HepG2 (cell line): Measurements from ENCODE around the gene VPS4A. TPM values are rescaled to one million over a fixed set of nuclear protein-coding genes. Genes with fewer than 3 reads are reported as not detected.

Source experiments
- ATAC-seq: fragments of 200-7000 bp; cut with Tn5 transposase; 3 replicates; pipeline ENCODE4 v1.9.1; 2020; ENCODE audit warnings: mild to moderate bottlenecking, moderate library complexity
- BruUV-seq: library from RNA; stranded (reverse); fragments of 400-500 nt; replicated peaks from 2 replicates; lab custom pipeline; 2021; lab: Mats Ljungman, UMichigan
- CTCF ChIA-PET: fragments of 300-600 bp; formaldehyde crosslinking; extraction: SDS; loops from one replicate; lab custom pipeline; 2021; ENCODE audit warnings: low total read pairs, inconsistent platforms, low intra/inter-chr PET ratio; lab: Yijun Ruan, JAX
- POLR2A ChIA-PET: fragments of 350-600 bp; sonication (Branson Sonifier 250); formaldehyde crosslinking; loops from one replicate; lab custom pipeline; 2020; ENCODE audit warnings: antibody characterized with exemption, inconsistent platforms; lab: Yijun Ruan, JAX
- DNase-seq: peaks from one replicate; pipeline ENCODE4 v3.0.0-alpha.2; 2015; ENCODE audit warnings: low spot score
- FAIRE-seq: peaks from 3 replicates; lab custom pipeline; 2011; peaks lifted over from hg19 to GRCh38; lab: Jason Lieb, UNC
- H2AFZ ChIP-seq: one replicate; pipeline ENCODE4 v1.6.1; 2011; ENCODE audit warnings: low read length, inconsistent platforms
- H3K27ac ChIP-seq: fragments of 300-600 bp; 3 replicates; pipeline ENCODE4 v1.8.0; 2011; ENCODE audit warnings: mixed run types, mild to moderate bottlenecking, mixed read lengths, low read length, inconsistent platforms; ENCODE audit not compliant: insufficient read depth; ENCODE audit errors: extremely low read length
- H3K27me3 ChIP-seq, 2 experiments: fragments of 200-600 bp in 1 of 2; 2 replicates in 1 of 2; 3 replicates in 1 of 2; pipeline versions ENCODE4 v1.6.0 to v1.8.0; 2011; ENCODE audit warnings: low read length in 2 of 2, mild to moderate bottlenecking in 2 of 2, moderate library complexity in 2 of 2, inconsistent platforms in 1 of 2; ENCODE audit not compliant: insufficient read depth in 2 of 2, control insufficient read depth in 1 of 2
- H3K36me3 ChIP-seq, 2 experiments: fragments of 200-600 bp in 1 of 2; replicated peaks in 1 of 2; 2 replicates in 1 of 2; 3 replicates in 1 of 2; pipeline versions ENCODE4 v1.5.1 to v1.8.0; 2011; ENCODE audit warnings: low read length in 2 of 2, inconsistent platforms in 1 of 2; ENCODE audit not compliant: insufficient read depth in 2 of 2, control insufficient read depth in 1 of 2
- H3K4me1 ChIP-seq: 2 replicates; pipeline ENCODE4 v1.5.1; 2012; ENCODE audit warnings: low read length, inconsistent platforms; ENCODE audit not compliant: insufficient read depth
- H3K4me2 ChIP-seq: 2 replicates; pipeline ENCODE4 v1.6.0; 2011; ENCODE audit warnings: low read depth, low read length, inconsistent platforms
- H3K4me3 ChIP-seq, 3 experiments: fragments of 200-600 bp in 1 of 3; sonication (generic), shearing (Covaris generic) in 1 of 3; replicated peaks in 1 of 3; 2 replicates each; pipeline ENCODE4 v1.5.1; 2011 to 2016; ENCODE audit warnings: low read length in 3 of 3, inconsistent platforms in 2 of 3, low read depth in 2 of 3, mild to moderate bottlenecking in 2 of 3, control low read depth in 1 of 3, mixed read lengths in 1 of 3; ENCODE audit not compliant: insufficient read depth in 1 of 3
- H3K79me2 ChIP-seq: one replicate; pipeline ENCODE4 v1.6.1; 2011; ENCODE audit warnings: low read length, inconsistent platforms; ENCODE audit not compliant: insufficient read depth
- H3K9ac ChIP-seq: 2 replicates; pipeline ENCODE4 v1.6.0; 2011; ENCODE audit warnings: mild to moderate bottlenecking, low read depth, low read length, inconsistent platforms; ENCODE audit not compliant: insufficient read depth
- H3K9me3 ChIP-seq: 2 replicates; pipeline ENCODE4 v1.5.1; 2012; ENCODE audit warnings: mild to moderate bottlenecking, low read length
- H4K20me1 ChIP-seq: 2 replicates; pipeline ENCODE4 v1.6.0; 2011; ENCODE audit warnings: inconsistent platforms, mild to moderate bottlenecking, low read length, moderate library complexity; ENCODE audit not compliant: insufficient read depth
- ATAD3A ChIP-seq: sonication (generic); formaldehyde crosslinking; IDR thresholded peaks from 2 replicates; pipeline ENCODE4 v1.4.0; 2020; ENCODE audit warnings: missing genetic modification reagents
- KLF16 ChIP-seq, 2 experiments: sonication (generic) in 1 of 2; formaldehyde crosslinking in 1 of 2; IDR thresholded peaks; 2 replicates each; pipeline versions ENCODE4 v1.6.1 to v1.8.0; 2016 to 2023; ENCODE audit warnings: missing genetic modification reagents in 2 of 2, missing compliant biosample characterization in 1 of 2
- POLR2A ChIP-seq, 2 experiments: IDR thresholded peaks; 2 replicates each; pipeline ENCODE4 v1.6.1; 2011; ENCODE audit warnings: low read depth in 2 of 2, low read length in 2 of 2, mild to moderate bottlenecking in 1 of 2, moderate library complexity in 1 of 2; ENCODE audit not compliant: insufficient read depth in 1 of 2
- SAFB2 ChIP-seq: sonication (generic); formaldehyde crosslinking; IDR thresholded peaks from 2 replicates; pipeline ENCODE4 v1.5.1; 2020; ENCODE audit warnings: missing genetic modification reagents, low read depth, mild to moderate bottlenecking, borderline replicate concordance
- SPEN ChIP-seq: sonication (generic); formaldehyde crosslinking; IDR thresholded peaks from 2 replicates; pipeline ENCODE4 v1.5.1; 2020; ENCODE audit warnings: low read depth, mild to moderate bottlenecking, missing genetic modification reagents
- ZFP90 ChIP-seq: sonication (generic); formaldehyde crosslinking; IDR thresholded peaks from 2 replicates; pipeline ENCODE4 v1.8.0; 2022; ENCODE audit warnings: missing genetic modification reagents, mild to moderate bottlenecking, inconsistent platforms, borderline replicate concordance
- ZHX1 ChIP-seq: sonication (generic); formaldehyde crosslinking; IDR thresholded peaks from 2 replicates; pipeline ENCODE4 v1.8.1; 2022; ENCODE audit warnings: low read depth, mild to moderate bottlenecking, missing genetic modification reagents
- ZNF121 ChIP-seq: sonication (generic); formaldehyde crosslinking; IDR thresholded peaks from 2 replicates; pipeline ENCODE4 v1.5.0; 2020; ENCODE audit warnings: mild to moderate bottlenecking, missing genetic modification reagents
- ZNF124 ChIP-seq: sonication (generic); formaldehyde crosslinking; IDR thresholded peaks from 2 replicates; pipeline ENCODE4 v1.4.0; 2020; ENCODE audit warnings: missing genetic modification reagents
- ZNF430 ChIP-seq: sonication (generic); formaldehyde crosslinking; IDR thresholded peaks from 2 replicates; pipeline ENCODE4 v1.9.0; 2021; ENCODE audit warnings: mild to moderate bottlenecking, missing genetic modification reagents
- ZNF468 ChIP-seq: sonication (generic); formaldehyde crosslinking; IDR thresholded peaks from 2 replicates; pipeline ENCODE4 v1.8.0; 2022; ENCODE audit warnings: mild to moderate bottlenecking, moderate library complexity, missing genetic modification reagents
- ZNF550 ChIP-seq: sonication (generic); formaldehyde crosslinking; IDR thresholded peaks from 2 replicates; pipeline ENCODE4 v1.4.0; 2020; ENCODE audit warnings: mild to moderate bottlenecking, missing genetic modification reagents, borderline replicate concordance
- ZNF564 ChIP-seq: sonication (generic); formaldehyde crosslinking; IDR thresholded peaks from 2 replicates; pipeline ENCODE4 v1.8.1; 2023; ENCODE audit warnings: mild to moderate bottlenecking, missing genetic modification reagents
- WGBS: methylation state at CpG from one replicate; pipeline ENCODE4 v1.1.6; 2017; ENCODE audit warnings: low lambda C conversion rate; 5-methylcytosine and 5-hydroxymethylcytosine counted together
- in situ Hi-C: cut with HindIII; loops from 2 replicates; pipeline ENCODE4 v1.10.0; 2017; ENCODE audit warnings: low pct_unique_long_range_greater_than_20kb; ENCODE audit not compliant: extremely low pct_ligation_motif_present
- intact Hi-C: fragments of 100-400 bp; cut with micrococcal nuclease; formaldehyde crosslinking; loops from one replicate; pipeline ENCODE4 v1.10.0; 2022; ENCODE audit not compliant: unreplicated experiment
- polyA plus RNA-seq, 8 experiments: library from polyadenylated mRNA; depleted of rRNA in 3 of 8; stranded (reverse) in 7 of 8; unstranded in 1 of 8; fragments of >200 nt; fragmentation: Illumina TruSeq in 4 of 8; extraction: Trizol in 4 of 8; gene quantifications; 2 replicates each; pipeline versions ENCODE4 v1.2.1 to v1.2.3, GENCODE V29; 2011 to 2016; ENCODE audit warnings: low read depth in 4 of 8, missing spikeins in 1 of 8, mixed read lengths in 1 of 8; ENCODE audit not compliant: insufficient read depth in 1 of 8
- total RNA-seq, 5 experiments: library from RNA; depleted of rRNA; stranded (reverse); fragments of >200 nt; fragmentation: Illumina TruSeq; extraction: Trizol; gene quantifications; 2 replicates each; pipeline ENCODE4 v1.2.3, GENCODE V29; 2016; ENCODE audit warnings: low read depth in 1 of 5
- TF ChIP-seq, protein P1 (sequence below): sonication (generic); formaldehyde crosslinking; IDR thresholded peaks from 2 replicates; pipeline ENCODE4 v1.8.0; 2022; ENCODE audit warnings: mild to moderate bottlenecking, missing genetic modification reagents
- TF ChIP-seq, protein P2 (sequence below): sonication (generic); formaldehyde crosslinking; IDR thresholded peaks from 2 replicates; pipeline ENCODE4 v1.5.0; 2020; ENCODE audit warnings: mild to moderate bottlenecking, low read depth, missing genetic modification reagents, borderline replicate concordance
- TF ChIP-seq, protein P3 (sequence below): sonication (generic); formaldehyde crosslinking; IDR thresholded peaks from 2 replicates; pipeline ENCODE4 v1.5.0; 2020; ENCODE audit warnings: mild to moderate bottlenecking, missing genetic modification reagents

Gene VPS4A
- total and polyA plus RNA-seq, 2 of the 13 experiments (the other 11 are each of a cell fraction or from before 2014, with no cell fraction given) = 13.2 to 27.9 TPM

DNA sequence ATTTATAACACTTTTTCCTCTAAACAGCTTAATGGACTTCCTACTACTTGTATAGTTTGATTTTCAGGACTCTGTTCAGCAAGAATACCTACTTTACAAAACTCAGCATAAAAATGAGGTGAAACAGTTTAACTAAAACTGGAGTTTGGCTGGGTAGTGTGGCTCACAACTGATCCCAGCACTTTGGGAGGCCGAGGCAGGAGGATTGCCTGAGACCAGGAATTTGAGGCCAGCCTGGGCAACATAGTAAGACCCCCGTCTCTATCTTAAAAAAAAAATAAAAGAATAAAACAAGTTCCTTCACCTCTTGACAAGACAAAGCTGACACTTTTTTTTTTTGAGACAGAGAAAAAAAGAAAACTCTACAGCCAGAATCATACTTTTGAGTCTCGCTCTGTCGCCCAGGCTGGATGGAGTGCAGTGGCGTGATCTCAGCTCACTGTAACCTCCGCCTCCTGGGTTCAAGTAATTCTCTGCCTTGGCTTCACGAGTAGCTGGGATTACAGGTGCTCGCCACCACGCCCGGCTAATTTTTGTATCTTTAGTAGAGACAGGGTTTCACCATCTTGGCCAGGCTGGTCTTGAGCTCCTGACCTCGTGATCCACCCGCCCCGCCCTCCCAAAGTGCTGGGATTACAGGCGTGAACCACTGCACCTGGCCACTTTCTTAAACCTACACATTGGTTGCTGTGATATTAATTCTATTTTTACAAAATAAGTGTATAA lies 16.6 kb downstream of the VPS4A start:
- Histone ChIP-seq H3K4me2 (peak overlapping the region; percentile 80), H3K4me3 (peak overlapping the region in 2 of 3 experiments; percentile 84 to 88; a peak in 5 of 6 replicates), H2AFZ (no peak overlapping the region), H3K27me3 (no peaks in the 10 kb centered on the region), H3K36me3 (peaks cover 18 to 40% of the 10 kb centered on the region in 2 experiments), H3K79me2 (peaks cover 62% of the 10 kb centered on the region), H4K20me1 (peaks cover 31% of the 10 kb centered on the region), H3K9me3 (no peaks in the 10 kb centered on the region), H3K27ac (peak overlapping the region; percentile 68), H3K9ac (peak overlapping the region; percentile 88), H3K4me1 (peaks cover 65% of the 10 kb centered on the region)
- 0 out of 2 replicates have a peak, but pooled peaks have one; percentile 47 for TF ChIP-seq ZNF430
- no peak for TF ChIP-seq ZHX1 (CRISPR knock-in tag)
- TF ChIP-seq ZFP90 (CRISPR knock-in tag) = no peak
- TF ChIP-seq, protein P1, sequence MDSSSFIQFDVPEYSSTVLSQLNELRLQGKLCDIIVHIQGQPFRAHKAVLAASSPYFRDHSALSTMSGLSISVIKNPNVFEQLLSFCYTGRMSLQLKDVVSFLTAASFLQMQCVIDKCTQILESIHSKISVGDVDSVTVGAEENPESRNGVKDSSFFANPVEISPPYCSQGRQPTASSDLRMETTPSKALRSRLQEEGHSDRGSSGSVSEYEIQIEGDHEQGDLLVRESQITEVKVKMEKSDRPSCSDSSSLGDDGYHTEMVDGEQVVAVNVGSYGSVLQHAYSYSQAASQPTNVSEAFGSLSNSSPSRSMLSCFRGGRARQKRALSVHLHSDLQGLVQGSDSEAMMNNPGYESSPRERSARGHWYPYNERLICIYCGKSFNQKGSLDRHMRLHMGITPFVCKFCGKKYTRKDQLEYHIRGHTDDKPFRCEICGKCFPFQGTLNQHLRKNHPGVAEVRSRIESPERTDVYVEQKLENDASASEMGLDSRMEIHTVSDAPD (CRISPR knock-in tag) = no peak
- 0 out of 2 replicates have a peak, but pooled peaks have one; percentile 13 for TF ChIP-seq SAFB2
- TF ChIP-seq ZNF564 (CRISPR knock-in tag) = no peak
- no peak for TF ChIP-seq ZNF550 (CRISPR knock-in tag)
- TF ChIP-seq, protein P2, sequence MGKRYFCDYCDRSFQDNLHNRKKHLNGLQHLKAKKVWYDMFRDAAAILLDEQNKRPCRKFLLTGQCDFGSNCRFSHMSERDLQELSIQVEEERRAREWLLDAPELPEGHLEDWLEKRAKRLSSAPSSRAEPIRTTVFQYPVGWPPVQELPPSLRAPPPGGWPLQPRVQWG (CRISPR knock-in tag) = no peak
- 0 out of 2 replicates have a peak, but pooled peaks have one; percentile 24 for TF ChIP-seq SPEN (CRISPR knock-in tag)
- peak; percentile 83 for TF ChIP-seq ZNF121 (CRISPR knock-in tag)
- TF ChIP-seq KLF16 (CRISPR knock-in tag; IDR thresholded peaks at IDR 0.05) = peak in 1 of 2 experiments; percentile 28; a peak in 1 of 4 replicates
- peak in 1 of 2 experiments; percentile 2; a peak in 1 of 4 replicates for TF ChIP-seq POLR2A (IDR thresholded peaks at IDR 0.05; ENCODE audit: insufficient read depth in 1 of 2, low read depth in 2 of 2, low read length in 2 of 2)
- 0 out of 2 replicates have a peak, but pooled peaks have one; percentile 56 for TF ChIP-seq ZNF468 (CRISPR knock-in tag)
- TF ChIP-seq, protein P3, sequence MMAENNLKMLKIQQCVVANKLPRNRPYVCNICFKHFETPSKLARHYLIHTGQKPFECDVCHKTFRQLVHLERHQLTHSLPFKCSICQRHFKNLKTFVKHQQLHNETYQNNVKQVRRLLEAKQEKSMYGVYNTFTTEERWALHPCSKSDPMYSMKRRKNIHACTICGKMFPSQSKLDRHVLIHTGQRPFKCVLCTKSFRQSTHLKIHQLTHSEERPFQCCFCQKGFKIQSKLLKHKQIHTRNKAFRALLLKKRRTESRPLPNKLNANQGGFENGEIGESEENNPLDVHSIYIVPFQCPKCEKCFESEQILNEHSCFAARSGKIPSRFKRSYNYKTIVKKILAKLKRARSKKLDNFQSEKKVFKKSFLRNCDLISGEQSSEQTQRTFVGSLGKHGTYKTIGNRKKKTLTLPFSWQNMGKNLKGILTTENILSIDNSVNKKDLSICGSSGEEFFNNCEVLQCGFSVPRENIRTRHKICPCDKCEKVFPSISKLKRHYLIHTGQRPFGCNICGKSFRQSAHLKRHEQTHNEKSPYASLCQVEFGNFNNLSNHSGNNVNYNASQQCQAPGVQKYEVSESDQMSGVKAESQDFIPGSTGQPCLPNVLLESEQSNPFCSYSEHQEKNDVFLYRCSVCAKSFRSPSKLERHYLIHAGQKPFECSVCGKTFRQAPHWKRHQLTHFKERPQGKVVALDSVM (CRISPR knock-in tag) = peak; percentile 95
- TF ChIP-seq ZNF124 (CRISPR knock-in tag) = no peak
- no peak for TF ChIP-seq ATAD3A (CRISPR knock-in tag)
- 89% methylated on average over 14 of the region's 14 CpGs for WGBS
- BruUV-seq = no TSS peak
- ChIA-PET POLR2A (interaction anchor here (1.7 to 5.8 kb wide), 3 partner anchors 12 to 52 kb away, joined by 5 to 52 read pairs (median 5); partner anchors contain the start of genes COG8, NIP7 and TMED6), CTCF (no interaction called here)
- in situ Hi-C loops = no loop called here
- ATAC-seq (no peak), DNase-seq (no peak), FAIRE-seq (no peak)
- intact Hi-C loops = loop anchor here (2.0 kb wide), 1 partner anchor 17 kb away; the partner anchor contains the start of gene VPS4A
